ENCODE results near the gene SIX5. TPM values are rescaled to one million over a fixed set of nuclear protein-coding genes. Genes with fewer than 3 reads are reported as not detected.

SIX5 gene
- total and polyA plus RNA-seq, 2 donors from 2014 or later: 15.2 to 19.4 TPM

DNA sequence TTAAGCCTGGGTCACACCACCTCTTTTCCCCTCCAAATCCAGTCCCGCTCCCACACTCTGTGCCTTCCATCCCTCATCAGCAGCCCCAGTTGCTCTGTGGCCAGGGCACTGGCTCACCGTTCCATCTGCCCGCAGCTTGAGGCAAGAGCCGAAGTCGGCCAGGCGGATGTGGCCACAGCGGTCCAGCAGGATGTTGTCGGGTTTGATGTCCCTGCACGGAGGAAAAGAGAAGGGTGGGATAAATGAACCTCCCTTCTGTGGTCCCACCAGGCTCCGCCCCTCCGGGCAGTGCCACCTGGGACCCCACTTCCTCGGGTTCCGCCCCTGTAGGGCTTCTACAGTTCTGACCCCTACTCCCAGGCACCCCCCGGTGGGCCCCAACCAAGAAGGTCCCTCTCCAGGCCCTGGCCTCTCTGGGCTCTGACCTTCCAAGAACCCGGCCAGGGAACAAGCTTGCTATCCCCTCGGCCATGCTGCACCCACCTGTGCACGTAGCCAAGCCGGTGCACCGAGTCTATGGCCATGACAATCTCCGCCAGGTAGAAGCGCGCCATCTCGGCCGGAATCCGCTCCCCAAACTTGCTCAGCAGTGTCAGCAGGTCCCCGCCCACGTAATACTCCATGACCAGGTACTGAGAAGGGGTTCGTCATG lies 9.1 kb upstream of the SIX5 start:
- H3K9ac ChIP-seq (ENCODE audit: low read length in 3 of 3): no peak overlapping the region
- no peak overlapping the region for H3K4me3 ChIP-seq (ENCODE audit: low read length in 3 of 3)
- H3K4me1 ChIP-seq (ENCODE audit: control insufficient read depth in 2 of 3, insufficient read depth in 2 of 3, low read depth in 1 of 3, low read length in 3 of 3): peaks cover 0 to 27% (median 2%) of the 10 kb centered on the region in 3 donors
- H3K27ac ChIP-seq (ENCODE audit: low read depth in 2 of 2, low read length in 2 of 2): no peak overlapping the region
- FAIRE-seq: no peak
- peaks cover 0 to 5% (median 2%) of the 10 kb centered on the region in 3 donors for H3K36me3 ChIP-seq (ENCODE audit: control insufficient read depth in 2 of 3, insufficient read depth in 3 of 3, low read length in 3 of 3)
- TF ChIP-seq CTCF (IDR thresholded peaks at IDR 0.05; ENCODE audit: borderline replicate concordance, extremely low read depth, insufficient read depth): no peak
- DNase-seq: peak in 1 of 5 donors; percentile 62
- intact Hi-C loops (cut with DNase I): no loop called here
- no peaks in the 10 kb centered on the region for H3K9me3 ChIP-seq (ENCODE audit: control insufficient read depth in 2 of 3, insufficient read depth in 1 of 3, low read length in 3 of 3)
- no peaks in the 10 kb centered on the region for H3K27me3 ChIP-seq (ENCODE audit: control insufficient read depth, insufficient read depth, low read length)

DNA sequence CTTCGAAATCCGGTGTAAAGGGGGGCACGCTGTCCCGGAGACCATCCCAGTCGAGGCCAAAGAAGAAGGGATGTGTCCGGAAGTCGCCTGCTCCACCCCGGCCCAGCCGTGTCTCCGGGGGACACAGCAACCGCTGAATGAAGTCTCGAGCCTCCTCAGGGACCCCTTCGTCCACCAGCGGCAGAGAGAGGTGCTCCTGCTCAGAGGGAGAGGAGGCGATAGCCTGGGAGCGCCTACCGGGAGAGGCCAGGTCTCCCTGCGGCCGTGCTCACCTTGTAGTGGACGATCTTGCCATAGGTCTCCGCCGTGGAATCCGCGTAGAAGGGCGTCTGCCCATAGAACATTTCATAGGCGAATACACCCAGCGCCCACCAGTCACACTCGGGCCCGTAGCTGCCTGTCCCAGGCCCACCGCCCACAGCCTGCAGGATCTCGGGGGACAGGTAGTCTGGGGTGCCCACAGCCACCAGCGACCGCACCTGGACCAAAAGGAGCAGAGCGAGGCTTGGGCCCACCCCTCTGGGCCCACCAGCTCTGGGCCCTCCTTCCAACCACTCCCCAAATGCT lies 8.4 kb upstream of the SIX5 start:
- no peaks in the 10 kb centered on the region for H3K9me3 ChIP-seq (ENCODE audit: control insufficient read depth in 2 of 3, insufficient read depth in 1 of 3, low read length in 3 of 3)
- peaks cover 0 to 5% (median 2%) of the 10 kb centered on the region in 3 donors for H3K36me3 ChIP-seq (ENCODE audit: control insufficient read depth in 2 of 3, insufficient read depth in 3 of 3, low read length in 3 of 3)
- DNase-seq (no peak), FAIRE-seq (no peak)
- no peaks in the 10 kb centered on the region for H3K27me3 ChIP-seq (ENCODE audit: control insufficient read depth, insufficient read depth, low read length)
- H3K27ac ChIP-seq (ENCODE audit: low read depth in 2 of 2, low read length in 2 of 2): no peak overlapping the region
- H3K4me3 ChIP-seq (ENCODE audit: low read length in 3 of 3): no peak overlapping the region
- intact Hi-C loops (cut with DNase I): no loop called here
- no peak for TF ChIP-seq CTCF (IDR thresholded peaks at IDR 0.05; ENCODE audit: borderline replicate concordance, extremely low read depth, insufficient read depth)
- H3K4me1 ChIP-seq (ENCODE audit: control insufficient read depth in 2 of 3, insufficient read depth in 2 of 3, low read depth in 1 of 3, low read length in 3 of 3): peaks cover 0 to 30% (median 9%) of the 10 kb centered on the region in 3 donors
- no peak overlapping the region for H3K9ac ChIP-seq (ENCODE audit: low read length in 3 of 3)

GRCh38 chr19:45774765-45775164 lies 5.7 kb upstream of the SIX5 start:
- DNase-seq: peak in 1 of 5 donors; percentile 27
- no peak for FAIRE-seq
- H3K9ac ChIP-seq (ENCODE audit: low read length in 3 of 3): no peak overlapping the region
- H3K4me3 ChIP-seq (ENCODE audit: low read length in 3 of 3): no peak overlapping the region
- TF ChIP-seq CTCF (IDR thresholded peaks at IDR 0.05; ENCODE audit: borderline replicate concordance, extremely low read depth, insufficient read depth): no peak
- peaks cover 0 to 5% (median 2%) of the 10 kb centered on the region in 3 donors for H3K36me3 ChIP-seq (ENCODE audit: control insufficient read depth in 2 of 3, insufficient read depth in 3 of 3, low read length in 3 of 3)
- H3K27ac ChIP-seq (ENCODE audit: low read depth in 2 of 2, low read length in 2 of 2): peak overlapping the region; percentile 32 to 67
- intact Hi-C loops (cut with DNase I): no loop called here
- H3K9me3 ChIP-seq (ENCODE audit: control insufficient read depth in 2 of 3, insufficient read depth in 1 of 3, low read length in 3 of 3): no peaks in the 10 kb centered on the region
- H3K27me3 ChIP-seq (ENCODE audit: control insufficient read depth, insufficient read depth, low read length): no peaks in the 10 kb centered on the region
- H3K4me1 ChIP-seq (ENCODE audit: control insufficient read depth in 2 of 3, insufficient read depth in 2 of 3, low read depth in 1 of 3, low read length in 3 of 3): peaks cover 0 to 13% (median 12%) of the 10 kb centered on the region in 3 donors
